ENCODE results near the gene RRBP1.
"Not testable (repeated sequence)": the region's sequence is repeated elsewhere in the genome, so short reads cannot be mapped to it uniquely, and the experiment has no call there.

The RRBP1 gene

GRCh38 chr20:17709361-17710293 lies 27.6 kb upstream of the RRBP1 start:
- no peak for DNase-seq

DNA sequence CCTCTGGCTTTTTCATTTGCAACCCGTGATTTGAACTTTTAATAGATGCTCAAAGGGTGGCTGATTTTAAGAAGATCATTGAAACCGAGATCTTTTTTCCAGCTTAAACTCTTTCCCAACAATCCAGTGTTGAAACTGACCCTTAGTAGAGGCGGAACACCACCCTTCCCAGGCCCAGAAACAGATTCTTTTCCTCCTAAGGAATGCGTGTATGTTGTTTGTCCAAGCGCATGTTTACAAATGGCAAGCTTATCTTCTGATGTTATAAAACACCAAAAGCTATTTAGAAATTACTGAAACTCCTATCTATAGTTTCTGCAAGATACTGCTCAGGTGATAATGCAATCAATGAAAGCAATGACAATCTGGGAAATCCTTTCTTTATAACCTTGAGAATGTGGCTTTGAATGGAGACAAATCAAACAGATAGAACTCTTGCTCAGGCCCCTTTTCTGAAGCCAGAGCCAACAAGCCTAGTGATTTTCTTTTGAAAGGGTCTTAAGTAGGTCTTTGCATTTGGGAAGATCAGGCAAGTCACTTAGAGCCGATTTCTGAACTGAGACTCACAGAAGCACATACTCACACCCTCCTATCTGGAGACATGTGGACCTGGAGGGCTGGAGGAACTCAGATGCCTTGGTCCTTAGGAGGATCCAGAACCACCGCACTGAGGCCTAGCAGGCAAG lies 26.8 kb upstream of the RRBP1 start:
- no peak for DNase-seq

- not testable (repeated sequence) for DNase-seq
These were observed 25.9 kb upstream of the RRBP1 start for GRCh38 chr20:17707951-17708350.

DNA sequence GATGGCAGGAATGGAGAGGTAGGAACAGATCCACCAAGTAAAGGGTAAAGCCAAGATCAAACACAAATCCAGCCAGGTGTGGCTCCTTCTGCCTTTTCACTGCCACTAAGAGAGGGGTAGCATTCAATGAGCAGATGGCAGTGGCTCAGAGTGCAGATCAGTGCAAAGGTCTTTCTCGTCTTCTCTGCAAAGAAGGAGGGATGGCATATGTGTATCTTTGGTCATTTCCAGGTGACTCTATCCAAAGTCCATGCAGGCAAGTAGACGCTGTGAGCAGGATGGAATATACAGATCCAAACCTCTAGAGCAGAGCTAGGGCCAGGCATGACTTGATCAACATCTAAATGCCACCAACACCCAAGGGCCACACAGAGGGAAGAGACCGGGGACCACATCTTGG lies 24.6 kb upstream of the RRBP1 start:
- DNase-seq, result no peak

DNA sequence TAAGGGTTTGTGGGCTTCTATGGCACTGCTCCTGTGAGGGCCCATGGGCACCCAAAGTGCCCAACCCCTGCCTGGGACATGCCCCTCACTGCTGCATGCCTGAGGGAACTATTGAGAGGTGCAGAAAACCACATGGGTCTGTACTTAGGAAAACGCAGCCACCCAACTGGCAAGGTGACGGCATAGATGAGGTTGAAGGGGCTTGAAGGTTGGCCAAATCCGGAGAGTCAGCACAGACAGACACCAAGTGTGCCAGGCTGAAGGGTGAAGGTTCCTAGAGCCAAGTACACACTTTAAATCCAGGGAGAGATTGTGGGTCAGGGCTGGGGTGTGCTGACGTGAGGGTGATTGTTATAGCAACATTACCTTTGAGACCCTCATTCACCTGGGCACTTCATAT lies 23.9 kb upstream of the RRBP1 start:
- DNase-seq, result no peak

GRCh38 chr20:17704589-17705317 lies 22.7 kb upstream of the RRBP1 start:
- no peak for DNase-seq

DNA sequence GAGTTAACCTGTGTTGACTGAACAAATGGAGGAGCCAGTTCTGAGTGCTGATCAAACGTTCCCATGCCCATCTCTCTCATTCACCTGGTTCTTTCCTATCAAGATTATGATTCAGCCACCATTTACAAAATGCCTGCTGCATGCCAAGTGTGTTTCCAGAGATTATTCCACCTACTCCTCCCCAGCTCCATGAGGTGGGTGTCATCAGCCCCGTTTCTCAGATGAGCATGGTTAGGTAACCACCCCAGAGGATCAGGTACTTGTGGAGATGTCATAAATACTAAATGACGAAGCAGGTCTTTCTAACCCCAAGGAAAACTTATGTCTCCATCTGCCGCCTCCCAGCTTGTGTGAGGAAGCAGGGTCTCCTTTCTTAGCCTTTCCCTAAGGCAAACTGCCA lies 19.8 kb upstream of the RRBP1 start:
- DNase-seq, result no peak

DNA sequence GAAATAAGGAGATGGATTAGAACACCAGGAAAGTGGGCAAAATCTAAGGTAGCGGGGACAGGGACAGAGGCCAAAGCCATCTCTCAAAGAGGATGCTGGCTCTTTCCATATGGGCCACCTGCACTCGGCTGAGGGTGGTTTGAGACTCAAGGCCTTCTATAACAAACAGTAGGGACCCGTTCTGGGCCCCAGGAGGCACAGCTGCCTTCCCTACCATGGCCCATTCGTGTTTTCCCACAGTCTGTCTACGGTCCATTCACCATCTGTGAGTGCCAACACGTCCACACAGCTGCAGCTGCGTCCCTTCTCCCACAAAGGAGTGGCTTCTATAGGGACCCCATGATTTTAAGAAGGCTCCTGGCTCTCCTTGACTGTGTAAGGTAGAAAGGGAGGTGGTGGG lies 18.6 kb upstream of the RRBP1 start:
- DNase-seq, result no peak

- DNase-seq, result no peak
These were observed 17.9 kb upstream of the RRBP1 start, which contains the start of gene BANF2 for GRCh38 chr20:17699931-17700351. BANF2 (plus strand) TSS chr20:17699966; CDS start chr20:17725026, 25,060 bp downstream.

GRCh38 chr20:17698384-17698783 lies 16.3 kb upstream of the RRBP1 start:
- DNase-seq, result no peak

DNA sequence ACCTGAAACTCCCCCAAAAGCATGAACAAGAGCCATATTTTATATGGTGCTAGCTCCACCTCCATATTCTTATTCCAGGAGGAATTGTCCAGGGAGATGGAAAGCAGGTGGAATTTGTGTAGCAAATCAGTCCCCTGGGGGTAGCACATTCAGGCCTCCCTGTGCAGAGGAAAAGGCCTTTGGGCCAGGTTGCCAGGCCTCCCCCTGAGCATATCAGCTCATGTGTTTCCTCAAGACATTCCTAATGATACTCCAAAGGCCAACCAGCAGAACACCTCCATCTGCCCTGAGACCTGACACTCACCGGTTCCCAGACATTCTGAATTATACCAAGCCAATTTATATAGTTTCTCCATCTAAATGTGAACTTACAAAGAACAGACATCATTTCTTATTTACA lies 15.1 kb upstream of the RRBP1 start:
- no peak for DNase-seq

DNA sequence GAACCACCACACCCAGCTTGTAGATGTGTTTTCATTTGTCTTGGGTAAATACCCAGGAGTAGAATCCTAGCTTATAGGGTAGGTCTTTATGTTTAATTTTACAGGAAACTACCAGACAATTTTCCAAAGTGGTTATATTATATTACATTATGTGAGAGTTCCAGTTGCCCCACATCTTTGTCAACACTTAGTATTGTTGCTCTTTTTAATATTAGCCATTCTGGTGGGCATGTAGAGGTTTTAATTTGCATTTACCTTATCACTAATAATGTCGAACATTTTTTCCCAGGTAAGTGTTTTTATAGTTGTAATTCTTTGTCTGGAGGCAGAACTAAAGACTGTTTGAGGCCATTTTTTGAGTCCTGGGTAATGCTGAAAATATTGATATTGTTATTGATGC lies 14.2 kb upstream of the RRBP1 start:
- no peak for DNase-seq

DNA sequence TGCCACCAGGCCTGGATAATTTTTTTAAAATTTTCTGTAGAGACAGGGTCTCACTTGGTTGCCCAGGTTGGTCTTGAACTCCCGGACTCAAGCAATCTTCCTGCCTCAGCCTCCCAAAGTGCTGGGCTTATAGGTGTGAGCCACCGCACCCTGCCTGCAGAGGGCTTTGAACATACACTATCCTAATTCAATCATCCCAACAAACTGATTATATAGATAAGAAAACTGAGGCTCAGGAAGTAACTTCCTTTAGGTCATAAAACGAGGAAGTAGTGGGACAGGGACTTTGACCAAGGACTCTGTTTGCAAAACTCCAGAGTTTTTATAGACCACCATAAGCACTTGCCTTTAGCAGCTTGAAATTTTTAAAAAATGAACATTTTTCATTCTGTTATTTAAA lies 12.7 kb upstream of the RRBP1 start:
- no peak for DNase-seq

GRCh38 chr20:17693444-17694001 lies 11.5 kb upstream of the RRBP1 start:
- no peak for DNase-seq

DNA sequence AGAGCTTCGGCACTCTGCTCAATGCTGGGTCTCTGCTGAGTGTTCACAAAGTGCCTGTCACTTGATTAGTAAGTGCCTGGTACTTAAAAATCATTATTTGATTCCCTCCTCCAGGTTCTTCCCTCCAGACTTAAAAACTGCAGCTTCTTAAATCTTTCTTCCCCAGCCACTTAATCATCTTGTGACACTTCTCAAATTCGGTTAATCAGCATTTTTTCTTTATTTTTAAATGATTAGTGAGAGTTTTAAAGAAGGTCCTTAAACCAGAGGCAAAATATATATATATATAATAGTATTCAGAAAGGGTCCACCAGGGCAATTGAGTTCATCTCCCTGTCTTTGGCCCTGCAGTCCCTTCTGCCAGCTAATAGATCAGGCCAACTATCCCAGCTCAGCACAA lies 9.7 kb upstream of the RRBP1 start:
- DNase-seq, result no peak

- DNase-seq, result no peak
These were observed 8.1 kb upstream of the RRBP1 start for GRCh38 chr20:17690144-17690543.

- no peak for DNase-seq
These were observed 6.9 kb upstream of the RRBP1 start for GRCh38 chr20:17688965-17689364.

DNA sequence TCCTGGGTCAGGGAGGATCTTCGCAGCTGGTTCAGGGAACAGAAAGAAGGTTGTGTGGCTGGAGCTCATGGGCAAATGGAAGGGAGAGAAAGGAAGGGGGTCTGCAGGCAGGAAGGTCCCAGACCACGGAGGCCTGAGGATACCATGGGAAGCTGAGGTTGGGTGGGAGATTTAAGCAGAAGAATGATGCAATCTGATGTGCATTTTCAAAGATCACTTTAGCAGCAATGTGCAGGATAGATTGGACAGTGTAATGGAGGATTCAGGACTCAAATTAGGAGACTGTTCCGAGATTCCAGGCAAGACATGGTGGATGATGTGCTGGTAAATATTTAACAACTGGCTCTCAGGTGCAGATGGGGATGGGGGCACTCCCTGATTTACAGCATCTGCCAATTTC lies 5.8 kb upstream of the RRBP1 start:
- no peak for DNase-seq

- DNase-seq, result no peak
These were observed 3.1 kb upstream of the RRBP1 start for GRCh38 chr20:17685168-17685567.

DNA sequence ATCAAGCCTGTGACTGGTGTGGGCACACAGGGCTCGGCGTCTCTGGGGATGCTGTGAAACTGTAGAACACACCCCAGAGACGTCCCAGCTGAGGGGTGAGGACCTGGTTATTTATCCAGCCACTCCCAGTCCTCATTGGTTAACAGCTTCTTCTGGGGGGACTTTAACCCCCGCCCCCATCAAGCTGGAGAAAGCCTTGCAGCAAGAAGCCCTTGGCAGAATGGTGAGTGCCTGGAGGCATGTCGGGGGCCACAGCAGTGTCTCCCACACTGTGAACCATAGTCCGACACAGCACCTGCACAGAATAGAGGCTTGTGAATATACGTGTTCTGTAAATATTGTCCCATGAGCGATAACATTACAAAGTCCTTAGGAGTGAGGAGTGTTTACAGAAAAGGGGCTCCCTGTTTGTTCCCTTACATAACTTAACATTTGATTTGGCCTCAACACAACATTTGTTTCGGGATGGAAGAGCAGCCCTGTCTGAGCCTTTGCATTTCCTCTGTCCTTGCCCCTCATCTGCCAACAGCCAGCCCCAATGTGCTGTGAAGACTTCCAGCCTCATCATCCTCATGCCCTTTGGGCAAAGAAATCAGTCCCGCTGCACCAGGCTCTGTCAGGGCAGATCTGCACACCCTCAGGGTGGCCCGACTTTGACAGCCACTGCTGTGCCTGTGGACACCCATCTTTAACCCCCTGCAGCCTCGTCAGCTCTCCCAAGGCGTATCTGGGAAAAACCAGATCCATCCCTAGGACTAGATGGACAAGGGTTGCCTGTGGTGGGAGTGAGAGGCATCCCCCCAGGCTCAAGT lies 2.2 kb upstream of the RRBP1 start:
- no peak for DNase-seq

GRCh38 chr20:17683218-17684076 lies 1.4 kb upstream of the RRBP1 start:
- no peak for DNase-seq

GRCh38 chr20:17682889-17683198 lies 802 bp upstream of the RRBP1 start:
- DNase-seq, result no peak

Measured in 8988T (cell line).